Measurements from ENCODE around the gene P2RY11. TPM values are rescaled to one million over a fixed set of nuclear protein-coding genes. Genes with fewer than 3 reads are reported as not detected.

The P2RY11 gene
- polyA plus RNA-seq, 2 donors, result 6.6 to 12.8 TPM

GRCh38 chr19:10159610-10160009, 48.1 kb downstream of the P2RY11 start:
- Histone ChIP-seq H3K27ac (ENCODE audit: low read depth in 2 of 2, low read length in 1 of 2) (no peak overlapping the region), H3K4me3 (ENCODE audit: low read depth in 1 of 2, low read length in 2 of 2) (no peak overlapping the region), H3K36me3 (ENCODE audit: control insufficient read depth in 2 of 2, insufficient read depth in 2 of 2, low read length in 1 of 2) (peaks cover 16 to 52% of the 10 kb centered on the region in 2 donors), H3K9me3 (ENCODE audit: control insufficient read depth in 2 of 2, insufficient read depth in 1 of 2, low read depth in 1 of 2, low read length in 1 of 2) (no peaks in the 10 kb centered on the region), H3K27me3 (ENCODE audit: control insufficient read depth in 1 of 2, insufficient read depth in 2 of 2, low read length in 2 of 2) (no peaks in the 10 kb centered on the region), H3K4me1 (ENCODE audit: control insufficient read depth in 2 of 2, insufficient read depth in 2 of 2, low read length in 1 of 2) (peaks cover 0 to 2% of the 10 kb centered on the region in 2 donors)
- WGBS, 2 donors, result 91 to 95% methylated on average over 16 of the region's 16 CpGs

GRCh38 chr19:10163536-10163935, 52.0 kb downstream of the P2RY11 start:
- WGBS, 2 donors, result 93 to 98% methylated on average over 3 of the region's 3 CpGs
- H3K27ac ChIP-seq (ENCODE audit: low read depth in 2 of 2, low read length in 1 of 2), result no peak overlapping the region
- no peak overlapping the region for H3K4me3 ChIP-seq (ENCODE audit: low read depth in 1 of 2, low read length in 2 of 2)
- H3K27me3 ChIP-seq (ENCODE audit: control insufficient read depth in 1 of 2, insufficient read depth in 2 of 2, low read length in 2 of 2), result no peaks in the 10 kb centered on the region
- H3K36me3 ChIP-seq (ENCODE audit: control insufficient read depth in 2 of 2, insufficient read depth in 2 of 2, low read length in 1 of 2), result peaks cover 7 to 30% of the 10 kb centered on the region in 2 donors
- H3K9me3 ChIP-seq (ENCODE audit: control insufficient read depth in 2 of 2, insufficient read depth in 1 of 2, low read depth in 1 of 2, low read length in 1 of 2), result no peaks in the 10 kb centered on the region
- peaks cover 0 to 2% of the 10 kb centered on the region in 2 donors for H3K4me1 ChIP-seq (ENCODE audit: control insufficient read depth in 2 of 2, insufficient read depth in 2 of 2, low read length in 1 of 2)

Other genes with a start within 250 kb of the P2RY11 start
- gene OLFM2, start 175.2 kb upstream of the P2RY11 start, polyA plus RNA-seq, result 1 to 10 TPM; 4.8 to 5.7 TPM
- gene COL5A3, start 101.2 kb upstream of the P2RY11 start, polyA plus RNA-seq, result 1 to 10 TPM; 5.6 to 6.8 TPM
- not detected for gene RDH8, start 98.2 kb upstream of the P2RY11 start, polyA plus RNA-seq
- gene SHFL, start 25.4 kb upstream of the P2RY11 start, polyA plus RNA-seq, result 10 to 100 TPM; 15.7 to 22.9 TPM
- gene ANGPTL6, start 9.0 kb upstream of the P2RY11 start, polyA plus RNA-seq, result under 1 TPM; 0.28 to 0.47 TPM
- 10 to 100 TPM; 41.6 to 64.7 TPM for gene PPAN, start 5.3 kb upstream of the P2RY11 start, polyA plus RNA-seq
- gene EIF3G, start 8.2 kb downstream of the P2RY11 start, polyA plus RNA-seq, result 100 to 1,000 TPM in 1 of 2 donors, 10 to 100 TPM in 1; 85.4 to 163 TPM
- gene DNMT1, start 83.3 kb downstream of the P2RY11 start, polyA plus RNA-seq, result 10 to 100 TPM; 32.1 to 42.6 TPM
- gene S1PR2, start 119.6 kb downstream of the P2RY11 start, polyA plus RNA-seq, result 1 to 10 TPM in 1 of 2 donors, under 1 TPM in 1; 0.71 to 1.2 TPM
- 10 to 100 TPM; 25.7 to 71.6 TPM for gene MRPL4, start 140.5 kb downstream of the P2RY11 start, polyA plus RNA-seq
- 1 to 10 TPM; 4.8 to 8.8 TPM for gene ICAM1, start 159.4 kb downstream of the P2RY11 start, polyA plus RNA-seq
- gene ICAM4, start 175.3 kb downstream of the P2RY11 start, polyA plus RNA-seq, result under 1 TPM; 0.12 to 0.26 TPM
- under 1 TPM; 0.27 to 0.45 TPM for gene ICAM5, start 178.3 kb downstream of the P2RY11 start, polyA plus RNA-seq
- gene ZGLP1, start 198.1 kb downstream of the P2RY11 start, polyA plus RNA-seq, result 1 to 10 TPM; 2.0 to 8.2 TPM
- gene FDX2, start 204.3 kb downstream of the P2RY11 start, polyA plus RNA-seq, result 10 to 100 TPM; 18.3 to 18.5 TPM
- 1 to 10 TPM; 7.1 to 8.2 TPM for gene RAVER1, start 221.8 kb downstream of the P2RY11 start, polyA plus RNA-seq
- gene ICAM3, start 227.9 kb downstream of the P2RY11 start, polyA plus RNA-seq, result 1 to 10 TPM; 3.8 to 5.8 TPM